ENCODE measurements around the gene UBE2H. TPM values are rescaled to one million over a fixed set of nuclear protein-coding genes. Genes with fewer than 3 reads are reported as not detected.

UBE2H gene
- polyA plus RNA-seq, 4 donors, result 15.0 to 38.8 (median 18.6) TPM

GRCh38 chr7:129789652-129790051 lies 163.1 kb downstream of the UBE2H start:
- FAIRE-seq (no peak), DNase-seq (no peak)
- Histone ChIP-seq H3K4me1 (ENCODE audit: control insufficient read depth in 3 of 3, insufficient read depth in 2 of 3, low read depth in 1 of 3, low read length in 2 of 3) (peaks cover 0 to 14% (median 0%) of the 10 kb centered on the region in 3 donors), H3K27ac (ENCODE audit: low read depth in 1 of 3, low read length in 2 of 3) (no peak overlapping the region), H3K36me3 (ENCODE audit: control insufficient read depth in 3 of 3, insufficient read depth in 2 of 3, low read depth in 1 of 3, low read length in 3 of 3) (no peaks in the 10 kb centered on the region), H3K9me3 (ENCODE audit: control insufficient read depth in 2 of 2, insufficient read depth in 1 of 2, low read depth in 1 of 2, low read length in 1 of 2) (no peaks in the 10 kb centered on the region), H3K27me3 (ENCODE audit: control insufficient read depth in 3 of 3, insufficient read depth in 3 of 3, low read length in 3 of 3) (peaks cover 0 to 42% (median 22%) of the 10 kb centered on the region in 3 donors), H3K4me3 (ENCODE audit: low read depth in 1 of 3, low read length in 3 of 3) (no peak overlapping the region)
- WGBS, 3 donors, result 38 to 69% (median 63%) methylated on average over 1 of the region's 1 CpG

GRCh38 chr7:129789000-129789399 lies 163.8 kb downstream of the UBE2H start:
- Histone ChIP-seq H3K4me3 (ENCODE audit: low read depth in 1 of 3, low read length in 3 of 3) (no peak overlapping the region), H3K27ac (ENCODE audit: low read depth in 1 of 3, low read length in 2 of 3) (no peak overlapping the region), H3K27me3 (ENCODE audit: control insufficient read depth in 3 of 3, insufficient read depth in 3 of 3, low read length in 3 of 3) (peaks cover 0 to 49% (median 29%) of the 10 kb centered on the region in 3 donors), H3K4me1 (ENCODE audit: control insufficient read depth in 3 of 3, insufficient read depth in 2 of 3, low read depth in 1 of 3, low read length in 2 of 3) (peaks cover 0 to 18% (median 0%) of the 10 kb centered on the region in 3 donors), H3K36me3 (ENCODE audit: control insufficient read depth in 3 of 3, insufficient read depth in 2 of 3, low read depth in 1 of 3, low read length in 3 of 3) (no peaks in the 10 kb centered on the region), H3K9me3 (ENCODE audit: control insufficient read depth in 2 of 2, insufficient read depth in 1 of 2, low read depth in 1 of 2, low read length in 1 of 2) (no peaks in the 10 kb centered on the region)
- WGBS, 3 donors, result 88 to 90% (median 89%) methylated on average over 6 of the region's 6 CpGs
- no peak for DNase-seq
- no peak for FAIRE-seq

- peaks cover 5 to 69% (median 45%) of the 10 kb centered on the region in 3 donors for H3K27me3 ChIP-seq (ENCODE audit: control insufficient read depth in 3 of 3, insufficient read depth in 3 of 3, low read length in 3 of 3)
Observed at GRCh38 chr7:129786825-129787563, 165.8 kb downstream of the UBE2H start.

DNA sequence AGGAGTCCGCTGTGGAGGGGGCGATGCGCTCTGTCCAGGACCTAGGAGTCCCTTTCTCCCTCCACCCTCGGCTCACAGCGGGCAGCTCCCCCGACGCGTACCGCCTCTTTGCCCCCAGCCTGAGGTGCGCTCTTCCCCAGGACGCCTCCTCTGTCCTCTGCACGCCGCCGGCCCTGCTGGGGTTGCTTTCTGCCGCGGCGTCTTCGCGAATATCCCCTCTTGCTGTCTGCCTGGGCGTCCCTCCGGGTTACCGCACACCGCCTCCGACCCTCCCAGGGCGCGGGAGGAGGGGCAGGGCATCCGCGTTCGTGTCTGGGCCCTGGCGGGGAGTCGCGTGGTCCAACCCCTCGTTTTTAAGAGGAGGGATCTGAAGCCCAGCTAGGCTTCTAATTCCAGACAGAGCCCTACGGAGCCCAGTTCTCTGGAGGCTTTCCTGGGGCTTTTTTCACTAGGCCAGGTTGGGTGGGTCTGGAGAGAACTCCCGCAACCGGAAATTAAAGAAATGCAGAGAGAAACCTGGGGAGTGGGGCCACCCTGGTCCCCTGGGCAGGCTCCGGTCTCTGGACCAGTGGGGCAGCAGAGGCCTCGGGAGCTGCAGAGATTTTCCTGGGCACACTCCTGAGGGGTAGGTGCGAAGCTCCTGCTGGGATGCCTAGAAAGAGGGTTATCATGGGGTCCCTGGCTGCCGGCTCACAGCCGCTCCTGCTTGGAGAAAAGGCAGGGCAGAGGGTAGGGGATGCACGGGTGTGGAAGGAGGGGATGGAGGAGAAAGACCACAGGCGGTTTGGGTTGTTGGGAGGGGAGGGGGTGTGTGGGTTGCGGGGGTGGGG lies 166.9 kb downstream of the UBE2H start:
- 2 to 6% (median 6%) methylated on average over 39 to 44 of the region's 44 CpGs for WGBS, 3 donors
- peaks cover 6 to 78% (median 53%) of the 10 kb centered on the region in 3 donors for H3K27me3 ChIP-seq (ENCODE audit: control insufficient read depth in 3 of 3, insufficient read depth in 3 of 3, low read length in 3 of 3)
- no peaks in the 10 kb centered on the region for H3K36me3 ChIP-seq (ENCODE audit: control insufficient read depth in 3 of 3, insufficient read depth in 2 of 3, low read depth in 1 of 3, low read length in 3 of 3)
- H3K27ac ChIP-seq (ENCODE audit: low read depth in 1 of 3, low read length in 2 of 3), result no peak overlapping the region
- FAIRE-seq, result no peak
- peaks cover 0 to 32% (median 8%) of the 10 kb centered on the region in 3 donors for H3K4me1 ChIP-seq (ENCODE audit: control insufficient read depth in 3 of 3, insufficient read depth in 2 of 3, low read depth in 1 of 3, low read length in 2 of 3)
- DNase-seq, result peak in 1 of 2 donors; percentile 21
- H3K4me3 ChIP-seq (ENCODE audit: low read depth in 1 of 3, low read length in 3 of 3), result no peak overlapping the region
- H3K9me3 ChIP-seq (ENCODE audit: control insufficient read depth in 2 of 2, insufficient read depth in 1 of 2, low read depth in 1 of 2, low read length in 1 of 2), result no peaks in the 10 kb centered on the region

More at GRCh38 chr7:129786825-129787563, 165.8 kb downstream of the UBE2H start:
- Histone ChIP-seq H3K9me3 (ENCODE audit: control insufficient read depth in 2 of 2, insufficient read depth in 1 of 2, low read depth in 1 of 2, low read length in 1 of 2) (no peaks in the 10 kb centered on the region), H3K4me3 (ENCODE audit: low read depth in 1 of 3, low read length in 3 of 3) (no peak overlapping the region), H3K27ac (ENCODE audit: low read depth in 1 of 3, low read length in 2 of 3) (no peak overlapping the region), H3K4me1 (ENCODE audit: control insufficient read depth in 3 of 3, insufficient read depth in 2 of 3, low read depth in 1 of 3, low read length in 2 of 3) (peaks cover 0 to 24% (median 3%) of the 10 kb centered on the region in 3 donors), H3K36me3 (ENCODE audit: control insufficient read depth in 3 of 3, insufficient read depth in 2 of 3, low read depth in 1 of 3, low read length in 3 of 3) (no peaks in the 10 kb centered on the region)
- FAIRE-seq, result no peak
- 28 to 47% (median 46%) methylated on average over 13 of the region's 13 CpGs for WGBS, 3 donors
- peak in 1 of 2 donors; percentile 12 for DNase-seq

GRCh38 chr7:129784783-129785684 lies 167.7 kb downstream of the UBE2H start:
- H3K27me3 ChIP-seq (ENCODE audit: control insufficient read depth in 3 of 3, insufficient read depth in 3 of 3, low read length in 3 of 3), result peaks cover 6 to 80% (median 52%) of the 10 kb centered on the region in 3 donors
- no peaks in the 10 kb centered on the region for H3K9me3 ChIP-seq (ENCODE audit: control insufficient read depth in 2 of 2, insufficient read depth in 1 of 2, low read depth in 1 of 2, low read length in 1 of 2)
- no peak overlapping the region for H3K27ac ChIP-seq (ENCODE audit: low read depth in 1 of 3, low read length in 2 of 3)
- FAIRE-seq, result no peak
- no peak overlapping the region for H3K4me3 ChIP-seq (ENCODE audit: low read depth in 1 of 3, low read length in 3 of 3)
- H3K36me3 ChIP-seq (ENCODE audit: control insufficient read depth in 3 of 3, insufficient read depth in 2 of 3, low read depth in 1 of 3, low read length in 3 of 3), result no peaks in the 10 kb centered on the region
- peak; percentile 30 to 37 for DNase-seq
- H3K4me1 ChIP-seq (ENCODE audit: control insufficient read depth in 3 of 3, insufficient read depth in 2 of 3, low read depth in 1 of 3, low read length in 2 of 3), result peaks cover 0 to 39% (median 8%) of the 10 kb centered on the region in 3 donors
- WGBS, 3 donors, result 4 to 8% (median 5%) methylated on average over 37 of the region's 37 CpGs

DNA sequence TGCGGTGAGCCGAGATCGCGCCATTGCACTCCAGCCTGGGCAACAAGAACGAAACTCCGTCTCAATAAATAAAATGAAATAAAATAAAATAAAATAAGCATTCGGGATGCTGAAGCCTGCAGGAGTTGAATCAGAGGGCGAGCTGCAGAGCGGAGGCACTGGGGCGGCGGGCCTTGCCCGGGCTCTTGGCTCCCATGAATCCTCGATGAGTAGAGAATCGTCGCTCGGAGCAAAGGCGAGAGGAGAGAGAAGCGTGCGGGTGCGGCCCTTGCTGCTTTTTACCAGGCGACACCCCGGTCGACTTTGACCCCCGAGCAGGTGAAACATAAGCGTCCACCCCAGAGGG lies 168.3 kb downstream of the UBE2H start:
- H3K9me3 ChIP-seq (ENCODE audit: control insufficient read depth in 2 of 2, insufficient read depth in 1 of 2, low read depth in 1 of 2, low read length in 1 of 2), result no peaks in the 10 kb centered on the region
- peaks cover 0 to 39% (median 8%) of the 10 kb centered on the region in 3 donors for H3K4me1 ChIP-seq (ENCODE audit: control insufficient read depth in 3 of 3, insufficient read depth in 2 of 3, low read depth in 1 of 3, low read length in 2 of 3)
- H3K27me3 ChIP-seq (ENCODE audit: control insufficient read depth in 3 of 3, insufficient read depth in 3 of 3, low read length in 3 of 3), result peaks cover 6 to 76% (median 52%) of the 10 kb centered on the region in 3 donors
- 5 to 16% (median 14%) methylated on average over 25 of the region's 25 CpGs for WGBS, 3 donors
- H3K4me3 ChIP-seq (ENCODE audit: low read depth in 1 of 3, low read length in 3 of 3), result no peak overlapping the region
- no peaks in the 10 kb centered on the region for H3K36me3 ChIP-seq (ENCODE audit: control insufficient read depth in 3 of 3, insufficient read depth in 2 of 3, low read depth in 1 of 3, low read length in 3 of 3)
- DNase-seq (no peak), FAIRE-seq (no peak)
- no peak overlapping the region for H3K27ac ChIP-seq (ENCODE audit: low read depth in 1 of 3, low read length in 2 of 3)

DNA sequence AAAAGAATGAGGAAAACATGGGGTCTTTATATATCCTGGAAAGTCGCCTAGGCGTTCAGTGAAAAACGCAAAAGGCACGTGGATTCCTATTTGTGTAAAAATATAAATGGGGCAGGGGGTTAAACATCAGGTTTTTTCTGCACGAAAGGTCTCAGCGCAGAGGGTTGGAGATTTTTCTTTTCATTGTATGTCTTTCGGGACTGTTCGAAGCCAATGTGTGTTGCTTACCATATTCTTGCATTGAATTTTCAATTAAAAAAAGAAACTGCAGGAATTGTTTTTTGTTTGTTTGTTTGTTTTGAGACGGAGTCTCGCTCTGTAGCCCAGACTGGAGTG lies 169.2 kb downstream of the UBE2H start:
- H3K27ac ChIP-seq (ENCODE audit: low read depth in 1 of 3, low read length in 2 of 3), result no peak overlapping the region
- peaks cover 7 to 82% (median 48%) of the 10 kb centered on the region in 3 donors for H3K27me3 ChIP-seq (ENCODE audit: control insufficient read depth in 3 of 3, insufficient read depth in 3 of 3, low read length in 3 of 3)
- no peak for DNase-seq
- no peak for FAIRE-seq
- no peaks in the 10 kb centered on the region for H3K36me3 ChIP-seq (ENCODE audit: control insufficient read depth in 3 of 3, insufficient read depth in 2 of 3, low read depth in 1 of 3, low read length in 3 of 3)
- H3K4me1 ChIP-seq (ENCODE audit: control insufficient read depth in 3 of 3, insufficient read depth in 2 of 3, low read depth in 1 of 3, low read length in 2 of 3), result peaks cover 2 to 44% (median 13%) of the 10 kb centered on the region in 3 donors
- 11 to 20% (median 17%) methylated on average over 10 of the region's 10 CpGs for WGBS, 3 donors
- H3K9me3 ChIP-seq (ENCODE audit: control insufficient read depth in 2 of 2, insufficient read depth in 1 of 2, low read depth in 1 of 2, low read length in 1 of 2), result no peaks in the 10 kb centered on the region
- H3K4me3 ChIP-seq (ENCODE audit: low read depth in 1 of 3, low read length in 3 of 3), result no peak overlapping the region

Measured in small intestine (tissue), 7 donors.